ENCODE results near the gene TRERF1. TPM values are rescaled to one million over a fixed set of nuclear protein-coding genes. Genes with fewer than 3 reads are reported as not detected.

Gene TRERF1
- polyA plus RNA-seq, 1 of the 3 experiments (the other 2 are of a cell fraction) = 3.6 TPM

- Histone ChIP-seq H3K79me2 (ENCODE audit: insufficient read depth) (no peaks in the 10 kb centered on the region), H3F3A (replicated peaks; ENCODE audit: insufficient read depth) (no peaks in the 10 kb centered on the region), H3K27me3 (ENCODE audit: insufficient read depth) (no peaks in the 10 kb centered on the region), H3K36me3 (replicated peaks in 1 of 2; ENCODE audit: control insufficient read depth in 1 of 2, insufficient read depth in 2 of 2, low read length in 1 of 2) (no peaks in the 10 kb centered on the region), H3K4me2 (no peak overlapping the region), H3K27ac (ENCODE audit: low read depth in 2 of 2, low read length in 1 of 2) (no peak overlapping the region), H4K20me1 (ENCODE audit: insufficient read depth) (no peaks in the 10 kb centered on the region), H3K4me3 (ENCODE audit: low read depth in 2 of 2, low read length in 1 of 2) (no peak overlapping the region), H2AFZ (ENCODE audit: low read depth) (no peak overlapping the region), H3K9me3 (no peaks in the 10 kb centered on the region), H3K9ac (no peak overlapping the region), H3K9me2 (no peaks in the 10 kb centered on the region), H3K4me1 (ENCODE audit: control insufficient read depth in 1 of 2, insufficient read depth in 2 of 2, low read depth in 1 of 2, low read length in 1 of 2) (no peaks in the 10 kb centered on the region)
- DNase-seq = no peak
- TF ChIP-seq FOXM1 (IDR thresholded peaks at IDR 0.05; ENCODE audit: low read depth) (no peak), RCOR1 (IDR thresholded peaks at IDR 0.05; ENCODE audit: low read length) (no peak), GATA2 (CRISPR knock-in tag; IDR thresholded peaks at IDR 0.05) (no peak), POLR2AphosphoS5 (IDR thresholded peaks at IDR 0.05; ENCODE audit: low read depth, low read length) (no peak), MXI1 (IDR thresholded peaks at IDR 0.05; ENCODE audit: low read depth, low read length) (no peak), NRF1 (IDR thresholded peaks at IDR 0.05; ENCODE audit: low read depth, low read length) (no peak), JUND (IDR thresholded peaks at IDR 0.05) (no peak), CHD2 (IDR thresholded peaks at IDR 0.05; ENCODE audit: low read length, partially characterized antibody) (no peak), FOSL2 (IDR thresholded peaks at IDR 0.05; ENCODE audit: borderline replicate concordance, low read depth) (no peak), RAD21 (IDR thresholded peaks at IDR 0.05; ENCODE audit: low read length) (no peak), TEAD4 (IDR thresholded peaks at IDR 0.05; ENCODE audit: borderline replicate concordance, insufficient read depth) (no peak), GABPA (IDR thresholded peaks at IDR 0.05; ENCODE audit: low read depth) (no peak), SIN3A (IDR thresholded peaks at IDR 0.05; ENCODE audit: borderline replicate concordance, low read depth, low read length) (no peak), TAF1 (IDR thresholded peaks at IDR 0.05; ENCODE audit: borderline replicate concordance, low read depth, low read length) (no peak), RXRA (IDR thresholded peaks at IDR 0.05; ENCODE audit: borderline replicate concordance, low read depth) (no peak), RFX5 (IDR thresholded peaks at IDR 0.05; ENCODE audit: low read length) (no peak)
- TF ChIP-seq, protein P1, sequence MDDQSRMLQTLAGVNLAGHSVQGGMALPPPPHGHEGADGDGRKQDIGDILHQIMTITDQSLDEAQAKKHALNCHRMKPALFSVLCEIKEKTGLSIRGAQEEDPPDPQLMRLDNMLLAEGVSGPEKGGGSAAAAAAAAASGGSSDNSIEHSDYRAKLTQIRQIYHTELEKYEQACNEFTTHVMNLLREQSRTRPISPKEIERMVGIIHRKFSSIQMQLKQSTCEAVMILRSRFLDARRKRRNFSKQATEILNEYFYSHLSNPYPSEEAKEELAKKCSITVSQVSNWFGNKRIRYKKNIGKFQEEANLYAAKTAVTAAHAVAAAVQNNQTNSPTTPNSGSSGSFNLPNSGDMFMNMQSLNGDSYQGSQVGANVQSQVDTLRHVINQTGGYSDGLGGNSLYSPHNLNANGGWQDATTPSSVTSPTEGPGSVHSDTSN (IDR thresholded peaks at IDR 0.05) = no peak
- TF ChIP-seq, protein P2, sequence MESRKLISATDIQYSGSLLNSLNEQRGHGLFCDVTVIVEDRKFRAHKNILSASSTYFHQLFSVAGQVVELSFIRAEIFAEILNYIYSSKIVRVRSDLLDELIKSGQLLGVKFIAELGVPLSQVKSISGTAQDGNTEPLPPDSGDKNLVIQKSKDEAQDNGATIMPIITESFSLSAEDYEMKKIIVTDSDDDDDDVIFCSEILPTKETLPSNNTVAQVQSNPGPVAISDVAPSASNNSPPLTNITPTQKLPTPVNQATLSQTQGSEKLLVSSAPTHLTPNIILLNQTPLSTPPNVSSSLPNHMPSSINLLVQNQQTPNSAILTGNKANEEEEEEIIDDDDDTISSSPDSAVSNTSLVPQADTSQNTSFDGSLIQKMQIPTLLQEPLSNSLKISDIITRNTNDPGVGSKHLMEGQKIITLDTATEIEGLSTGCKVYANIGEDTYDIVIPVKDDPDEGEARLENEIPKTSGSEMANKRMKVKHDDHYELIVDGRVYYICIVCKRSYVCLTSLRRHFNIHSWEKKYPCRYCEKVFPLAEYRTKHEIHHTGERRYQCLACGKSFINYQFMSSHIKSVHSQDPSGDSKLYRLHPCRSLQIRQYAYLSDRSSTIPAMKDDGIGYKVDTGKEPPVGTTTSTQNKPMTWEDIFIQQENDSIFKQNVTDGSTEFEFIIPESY (IDR thresholded peaks at IDR 0.05; ENCODE audit: borderline replicate concordance, low read depth) = no peak
- WGBS (ENCODE audit: low lambda C conversion rate) = 94% methylated on average over 8 of the region's 8 CpGs
- ChIA-PET POLR2A (no interaction called here), CTCF (interaction anchor here (1.2 kb wide), 1 partner anchor 174 kb away, joined by 3 read pairs; no protein-coding TSS in a partner anchor)
Observed at GRCh38 chr6:42374018-42374669, 77.6 kb downstream of the TRERF1 start.

All from SK-N-SH (cell line).